GM19372 (cell line): Measurements from ENCODE around the gene SERTAD4.
A peak's percentile ranks its signal among the peaks of the same experiment; 100 is the strongest.
"Not testable (repeated sequence)": the region's sequence is repeated elsewhere in the genome, so short reads cannot be mapped to it uniquely, and the experiment has no call there.

ENCODE experiments used
- ATAC-seq: cut with Tn5 transposase; IDR thresholded peaks from one replicate; pipeline ENCODE4 v1.9.1; 2021; ENCODE audit warnings: mild to moderate bottlenecking, low read depth, moderate library complexity; ENCODE audit not compliant: unreplicated experiment

Gene SERTAD4

GRCh38 chr1:210232511-210233215 lies at the start of gene SERTAD4:
Gene SERTAD4 (plus strand): TSS chr1:210232796. CDS start chr1:210237961, 5,165 bp downstream.
- peak; percentile 36 for ATAC-seq

- ATAC-seq, result no peak
These were observed 47.5 kb upstream of the SERTAD4 start for GRCh38 chr1:210185063-210185462.

GRCh38 chr1:210187849-210188606 lies 44.6 kb upstream of the SERTAD4 start:
- not testable (repeated sequence) for ATAC-seq

GRCh38 chr1:210189426-210189825 lies 43.2 kb upstream of the SERTAD4 start:
- no peak for ATAC-seq

GRCh38 chr1:210195635-210196160 lies 36.9 kb upstream of the SERTAD4 start:
- ATAC-seq, result no peak

- not testable (repeated sequence) for ATAC-seq
These were observed 36.3 kb upstream of the SERTAD4 start for GRCh38 chr1:210196266-210196665.

- ATAC-seq, result no peak
These were observed 33.8 kb upstream of the SERTAD4 start for GRCh38 chr1:210198840-210199239.

GRCh38 chr1:210200124-210200736 lies 32.4 kb upstream of the SERTAD4 start:
- ATAC-seq, result no peak

GRCh38 chr1:210201681-210202080 lies 30.9 kb upstream of the SERTAD4 start:
- no peak for ATAC-seq

- no peak for ATAC-seq
These were observed 24.8 kb upstream of the SERTAD4 start for GRCh38 chr1:210207597-210208450.

GRCh38 chr1:210213335-210213734 lies 19.3 kb upstream of the SERTAD4 start:
- no peak for ATAC-seq

GRCh38 chr1:210214573-210215409 lies 17.8 kb upstream of the SERTAD4 start:
- ATAC-seq, result no peak

- ATAC-seq, result no peak
These were observed 15.1 kb upstream of the SERTAD4 start for GRCh38 chr1:210217482-210217881.

GRCh38 chr1:210218047-210218446 lies 14.5 kb upstream of the SERTAD4 start:
- no peak for ATAC-seq

- no peak for ATAC-seq
These were observed 10.1 kb upstream of the SERTAD4 start for GRCh38 chr1:210222340-210223006.

- no peak for ATAC-seq
These were observed 9.2 kb upstream of the SERTAD4 start for GRCh38 chr1:210223226-210223904.

- no peak for ATAC-seq
These were observed 4.4 kb upstream of the SERTAD4 start for GRCh38 chr1:210228158-210228557.

- ATAC-seq, result no peak
These were observed 2.4 kb upstream of the SERTAD4 start for GRCh38 chr1:210230149-210230695.
